Measurements from ENCODE around the gene IL3RA.
"Not testable (repeated sequence)": the region's sequence is repeated elsewhere in the genome, so short reads cannot be mapped to it uniquely, and the experiment has no call there.

The IL3RA gene

GRCh38 chrX:1361910-1362309 lies 25.3 kb downstream of the IL3RA start:
- no peak overlapping the region for H3K4me3 ChIP-seq (ENCODE audit: low read length)
- no peak for TF ChIP-seq CTCF (IDR thresholded peaks at IDR 0.05; ENCODE audit: insufficient read depth, low read depth, low read length, missing control alignments)
- no peak for DNase-seq (ENCODE audit: low read depth)

- DNase-seq (ENCODE audit: low read depth); H3K4me3 ChIP-seq (ENCODE audit: low read length): not testable (repeated sequence)
Measured at GRCh38 chrX:1366363-1366762, 29.8 kb downstream of the IL3RA start.

- H3K4me3 ChIP-seq (ENCODE audit: low read length), result no peak overlapping the region
- no peak for TF ChIP-seq CTCF (IDR thresholded peaks at IDR 0.05; ENCODE audit: insufficient read depth, low read depth, low read length, missing control alignments)
- no peak for DNase-seq (ENCODE audit: low read depth)
Measured at GRCh38 chrX:1368385-1368698, 31.8 kb downstream of the IL3RA start.

GRCh38 chrX:1378306-1378759 lies 41.7 kb downstream of the IL3RA start:
- no peak for DNase-seq (ENCODE audit: low read depth)
- no peak for TF ChIP-seq CTCF (IDR thresholded peaks at IDR 0.05; ENCODE audit: insufficient read depth, low read depth, low read length, missing control alignments)
- H3K4me3 ChIP-seq (ENCODE audit: low read length), result no peak overlapping the region

GRCh38 chrX:1380672-1381233 lies 44.2 kb downstream of the IL3RA start:
- TF ChIP-seq CTCF (IDR thresholded peaks at IDR 0.05; ENCODE audit: insufficient read depth, low read depth, low read length, missing control alignments), result no peak
- DNase-seq (ENCODE audit: low read depth), result no peak

DNA sequence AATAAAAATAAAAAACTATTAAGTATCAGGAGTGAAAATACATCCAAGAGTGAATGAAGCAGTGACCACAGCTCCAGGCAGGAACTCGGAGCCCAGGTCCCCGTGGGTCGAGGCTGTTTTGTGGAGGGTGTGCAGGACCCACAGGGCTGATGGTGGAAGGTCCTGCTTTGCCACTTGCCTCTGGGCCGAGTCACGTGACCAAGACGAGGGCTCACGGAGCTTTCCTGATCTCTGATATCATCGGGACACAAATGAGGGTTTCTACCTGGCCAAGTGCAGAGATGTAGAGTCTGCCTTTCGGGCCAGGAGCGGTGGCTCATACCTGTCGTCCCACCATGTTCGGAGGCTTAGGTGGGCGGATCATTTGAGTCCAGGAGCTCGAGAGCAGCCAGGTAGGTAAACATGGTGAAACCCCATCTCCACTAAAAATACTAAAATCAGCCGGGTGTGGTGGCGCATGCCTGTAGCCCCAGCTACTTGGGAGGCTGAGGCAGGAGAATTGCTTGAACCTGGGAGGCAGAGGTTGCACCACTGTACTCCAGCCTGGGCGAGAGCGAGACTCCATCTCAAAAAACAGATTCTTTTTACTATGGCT lies 48.2 kb downstream of the IL3RA start:
- no peak for DNase-seq (ENCODE audit: low read depth)

More at GRCh38 chrX:1380672-1381233, 44.2 kb downstream of the IL3RA start:
- no peak overlapping the region for H3K4me3 ChIP-seq (ENCODE audit: low read length)

More for the DNA sequence above, 48.2 kb downstream of the IL3RA start:
- no peak overlapping the region for H3K4me3 ChIP-seq (ENCODE audit: low read length)
- no peak for TF ChIP-seq CTCF (IDR thresholded peaks at IDR 0.05; ENCODE audit: insufficient read depth, low read depth, low read length, missing control alignments)

Data from epithelial cell of esophagus (primary cell).